CD14-positive monocyte (primary cell): Measurements from ENCODE around the gene TXNDC17. TPM values are rescaled to one million over a fixed set of nuclear protein-coding genes. Genes with fewer than 3 reads are reported as not detected.

Experiments
- DNase-seq, 3 donors: peaks; one replicate each; pipeline ENCODE4 v3.0.0-alpha.2; 2011 to 2022
- H2AFZ ChIP-seq: 2 replicates; pipeline ENCODE4 v1.6.0; 2012; ENCODE audit warnings: mild to moderate bottlenecking, low read depth, low read length, inconsistent platforms; ENCODE audit not compliant: insufficient read depth, poor library complexity, severe bottlenecking
- H3K27ac ChIP-seq, 2 donors: 1 replicate in 1 of 2; 2 replicates in 1 of 2; pipeline ENCODE4 v1.5.1; 2012 to 2013; ENCODE audit warnings: low read length in 2 of 2, control low read depth in 1 of 2, inconsistent platforms in 1 of 2, low read depth in 1 of 2, mild to moderate bottlenecking in 1 of 2
- H3K27me3 ChIP-seq, 2 donors: one replicate each; pipeline versions ENCODE4 v1.6.0 to v1.6.1; 2011 to 2013; ENCODE audit warnings: low read length in 2 of 2; ENCODE audit not compliant: control insufficient read depth in 2 of 2, insufficient read depth in 2 of 2
- H3K36me3 ChIP-seq, 2 donors: replicated peaks in 1 of 2; 1 replicate in 1 of 2; 2 replicates in 1 of 2; pipeline versions ENCODE4 v1.5.1 to v1.6.1; 2012 to 2013; ENCODE audit warnings: low read length in 2 of 2, control low read depth in 1 of 2, inconsistent platforms in 1 of 2, mild to moderate bottlenecking in 1 of 2; ENCODE audit not compliant: insufficient read depth in 2 of 2, control insufficient read depth in 1 of 2
- H3K4me1 ChIP-seq, 2 donors: 1 replicate in 1 of 2; 2 replicates in 1 of 2; pipeline versions ENCODE4 v1.5.1 to v1.6.1; 2012 to 2013; ENCODE audit warnings: low read length in 2 of 2, control low read depth in 1 of 2, inconsistent platforms in 1 of 2, mild to moderate bottlenecking in 1 of 2, moderate library complexity in 1 of 2; ENCODE audit not compliant: insufficient read depth in 2 of 2, control insufficient read depth in 1 of 2
- H3K4me2 ChIP-seq: replicated peaks from 2 replicates; pipeline ENCODE3; 2012; ENCODE audit warnings: low read length, moderate library complexity, mild to moderate bottlenecking; ENCODE audit not compliant: poor library complexity, severe bottlenecking; ENCODE audit errors: extremely low read depth
- H3K4me3 ChIP-seq, 3 experiments: fragments of 200-600 bp in 1 of 3; sonication (generic) in 1 of 3; replicated peaks in 1 of 3; 1 replicate in 2 of 3; 2 replicates in 1 of 3; pipeline ENCODE4 v1.5.1; 2011 to 2013; ENCODE audit warnings: low read length in 3 of 3, mild to moderate bottlenecking in 3 of 3, control low read depth in 2 of 3, low read depth in 2 of 3, inconsistent platforms in 1 of 3, moderate library complexity in 1 of 3
- H3K79me2 ChIP-seq: 2 replicates; pipeline ENCODE4 v1.6.0; 2012; ENCODE audit warnings: mild to moderate bottlenecking, control low read depth, inconsistent platforms, low read length, moderate library complexity; ENCODE audit not compliant: insufficient read depth
- H3K9ac ChIP-seq: 2 replicates; pipeline ENCODE4 v1.6.0; 2017; ENCODE audit warnings: low read length, mild to moderate bottlenecking; ENCODE audit not compliant: insufficient read depth, poor library complexity, severe bottlenecking
- H3K9me3 ChIP-seq, 2 donors: replicated peaks in 1 of 2; 1 replicate in 1 of 2; 2 replicates in 1 of 2; pipeline versions ENCODE4 v1.5.1 to v1.6.1; 2012 to 2013; ENCODE audit warnings: low read length in 2 of 2, control low read depth in 1 of 2; ENCODE audit not compliant: control insufficient read depth in 1 of 2, insufficient read depth in 1 of 2
- H4K20me1 ChIP-seq: 2 replicates; pipeline ENCODE4 v1.6.0; 2012; ENCODE audit warnings: mild to moderate bottlenecking, low read length, control low read depth, moderate library complexity; ENCODE audit not compliant: insufficient read depth
- H3K27ac Mint-ChIP-seq, 7 donors: one replicate each; pipeline ENCODE4 v1.8.0; 2020; ENCODE audit warnings: mild to moderate bottlenecking in 7 of 7, mixed read lengths in 7 of 7, moderate library complexity in 6 of 7, inconsistent platforms in 2 of 7
- H3K27me3 Mint-ChIP-seq, 3 donors: one replicate each; pipeline ENCODE4 v1.8.0; 2021 to 2022; ENCODE audit warnings: low read depth in 3 of 3, mild to moderate bottlenecking in 3 of 3, mixed read lengths in 3 of 3, moderate library complexity in 3 of 3, inconsistent platforms in 1 of 3
- H3K36me3 Mint-ChIP-seq, 2 donors: one replicate each; pipeline ENCODE4 v1.8.0; 2020; ENCODE audit warnings: mixed read lengths in 2 of 2, inconsistent platforms in 1 of 2, mild to moderate bottlenecking in 1 of 2
- H3K4me1 Mint-ChIP-seq: one replicate; pipeline ENCODE4 v1.8.0; 2020; ENCODE audit warnings: mild to moderate bottlenecking, mixed read lengths
- H3K4me3 Mint-ChIP-seq, 2 donors: one replicate each; pipeline ENCODE4 v1.8.0; 2020; ENCODE audit warnings: mild to moderate bottlenecking in 2 of 2, mixed read lengths in 2 of 2, moderate library complexity in 1 of 2
- H3K9me3 Mint-ChIP-seq, 7 donors: one replicate each; pipeline ENCODE4 v1.8.0; 2020 to 2022; ENCODE audit warnings: mixed read lengths in 7 of 7, mild to moderate bottlenecking in 6 of 7, moderate library complexity in 6 of 7, inconsistent platforms in 2 of 7
- CTCF ChIP-seq: fragments of 200-600 bp; IDR thresholded peaks from one replicate; pipeline ENCODE4 v1.8.0; 2022; ENCODE audit warnings: antibody characterized with exemption, mild to moderate bottlenecking
- WGBS: methylation state at CpG from one replicate; pipeline ENCODE4 v1.1.5; 2013; ENCODE audit warnings: missing lambda C conversion rate; ENCODE audit not compliant: insufficient coverage; 5-methylcytosine and 5-hydroxymethylcytosine counted together
- intact Hi-C, 2 donors: fragments of 100-400 bp; cut with micrococcal nuclease; formaldehyde crosslinking; loops; one replicate each; pipeline versions ENCODE4 v1.15.0 to v1.15.1; 2023
- polyA plus RNA-seq, 3 donors: library from polyadenylated mRNA; depleted of rRNA in 1 of 3; unstranded in 2 of 3; stranded (reverse) in 1 of 3; fragments of 300-500 nt in 2 of 3; fragments of >200 nt in 1 of 3; fragmentation: Illumina TruSeq in 2 of 3; gene quantifications; 1 replicate in 2 of 3; 2 replicates in 1 of 3; pipeline ENCODE4 v1.2.3, GENCODE V29; 2012 to 2021

TXNDC17 gene
- polyA plus RNA-seq, 3 donors, result 88.8 to 357 (median 319) TPM

DNA sequence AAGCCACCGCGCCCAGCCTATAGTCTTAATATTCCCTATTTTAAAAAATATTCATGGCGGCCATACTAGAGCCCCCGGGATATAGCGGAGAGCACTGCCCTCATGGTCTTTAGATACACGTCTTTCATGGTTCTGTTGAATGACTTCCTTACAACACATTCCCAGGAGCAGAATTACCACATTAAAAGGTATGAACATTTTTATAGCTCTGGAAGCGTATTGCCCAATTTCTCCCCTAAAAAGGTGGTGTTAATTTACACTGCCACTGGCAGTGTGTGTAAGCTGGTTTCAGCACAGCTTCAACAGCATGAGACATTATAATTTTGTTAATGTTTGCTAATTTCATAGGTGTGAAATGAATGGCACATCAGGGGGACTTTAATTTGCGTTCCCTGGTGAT lies 29.7 kb downstream of the TXNDC17 start:
- Mint-ChIP-seq H3K9me3 (no peaks in the 10 kb centered on the region), H3K4me1 (peaks cover 2% of the 10 kb centered on the region), H3K36me3 (no peaks in the 10 kb centered on the region), H3K27me3 (peaks cover 23 to 48% (median 47%) of the 10 kb centered on the region in 3 donors), H3K4me3 (no peak overlapping the region), H3K27ac (no peak overlapping the region)
- Histone ChIP-seq H3K27me3 (peaks cover 0 to 14% of the 10 kb centered on the region in 2 donors), H3K4me2 (no peak overlapping the region), H3K27ac (no peak overlapping the region), H3K9ac (no peak overlapping the region), H3K9me3 (no peaks in the 10 kb centered on the region), H3K79me2 (no peaks in the 10 kb centered on the region), H2AFZ (no peak overlapping the region), H3K4me3 (no peak overlapping the region), H3K36me3 (no peaks in the 10 kb centered on the region), H4K20me1 (no peaks in the 10 kb centered on the region), H3K4me1 (no peaks in the 10 kb centered on the region)
- no peak for DNase-seq
- WGBS, result 98% methylated on average over 7 of the region's 8 CpGs
- intact Hi-C loops, result no loop called here
- TF ChIP-seq CTCF, result no peak

GRCh38 chr17:6670999-6671398 lies 30.1 kb downstream of the TXNDC17 start:
- peaks cover 23 to 51% (median 49%) of the 10 kb centered on the region in 3 donors for H3K27me3 Mint-ChIP-seq
- no peak overlapping the region for H3K4me3 Mint-ChIP-seq
- Histone ChIP-seq H3K79me2 (no peaks in the 10 kb centered on the region), H3K9me3 (no peaks in the 10 kb centered on the region), H3K36me3 (no peaks in the 10 kb centered on the region), H2AFZ (no peak overlapping the region), H3K9ac (no peak overlapping the region), H3K27me3 (peaks cover 0 to 13% of the 10 kb centered on the region in 2 donors), H3K27ac (no peak overlapping the region), H4K20me1 (no peaks in the 10 kb centered on the region), H3K4me1 (no peaks in the 10 kb centered on the region), H3K4me3 (no peak overlapping the region), H3K4me2 (no peak overlapping the region)
- intact Hi-C loops, result no loop called here
- no peak overlapping the region for H3K27ac Mint-ChIP-seq
- H3K36me3 Mint-ChIP-seq, result no peaks in the 10 kb centered on the region
- DNase-seq, result no peak
- WGBS, result 93% methylated on average over 6 of the region's 6 CpGs
- H3K4me1 Mint-ChIP-seq, result peaks cover 2% of the 10 kb centered on the region
- H3K9me3 Mint-ChIP-seq, result no peaks in the 10 kb centered on the region
- no peak for TF ChIP-seq CTCF
